ENCODE results near the gene POLR3K. TPM values are rescaled to one million over a fixed set of nuclear protein-coding genes. Genes with fewer than 3 reads are reported as not detected.
A peak's percentile ranks its signal among the peaks of the same experiment; 100 is the strongest.

Gene POLR3K
- total RNA-seq, 1 donor from 2014 or later = 12.8 TPM

DNA sequence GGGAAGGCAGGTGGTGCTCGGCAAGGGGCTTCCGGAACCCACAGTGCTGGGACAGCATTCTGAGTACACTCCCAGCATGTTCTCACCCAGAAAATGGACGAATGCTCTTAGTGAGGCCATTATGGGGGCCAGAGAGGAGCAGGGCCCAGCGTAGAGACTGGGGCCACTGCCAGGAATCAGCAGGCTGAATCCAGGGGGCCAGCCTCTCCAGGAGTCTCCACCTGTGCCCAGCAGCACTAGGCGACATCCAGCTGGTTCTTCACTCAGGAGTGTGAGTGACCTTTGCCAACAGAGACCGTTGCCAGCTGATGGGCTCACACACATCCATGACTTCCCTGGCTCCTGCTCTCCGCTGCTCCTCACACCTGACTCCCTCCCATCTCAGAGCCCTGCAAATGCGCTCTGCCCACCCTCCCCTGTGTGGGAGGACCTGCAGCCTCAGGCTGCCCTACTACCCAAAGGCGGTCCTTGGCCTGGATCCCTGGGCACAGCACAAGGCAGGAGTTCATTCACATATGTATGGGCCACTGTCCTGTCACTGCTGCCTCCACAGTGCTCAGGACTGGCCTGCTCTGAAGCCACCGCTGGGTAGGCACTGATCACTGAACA, 13.9 kb upstream of the POLR3K start:
- no peaks in the 10 kb centered on the region for H3K9me3 ChIP-seq
- no peaks in the 10 kb centered on the region for H3K27me3 ChIP-seq
- no peak overlapping the region for H3K4me3 ChIP-seq
- no peak for TF ChIP-seq CTCF (IDR thresholded peaks at IDR 0.05)
- TF ChIP-seq POLR2A (IDR thresholded peaks at IDR 0.05) = no peak
- no peak for TF ChIP-seq POLR2AphosphoS5 (IDR thresholded peaks at IDR 0.05; ENCODE audit: insufficient read depth in 1 of 2, low read depth in 1 of 2)
- DNase-seq (ENCODE audit: extremely low spot score in 2 of 2) = no peak
- intact Hi-C loops (cut with DNase I) = no loop called here
- H3K27ac ChIP-seq = peak overlapping the region; percentile 92
- H3K4me1 ChIP-seq = peaks cover 63% of the 10 kb centered on the region
- H3K36me3 ChIP-seq = peaks cover 0 to 25% of the 10 kb centered on the region in 2 donors

- intact Hi-C loops (cut with DNase I) = no loop called here
- H3K4me1 ChIP-seq = peaks cover 63% of the 10 kb centered on the region
These were observed 13.1 kb upstream of the POLR3K start for GRCh38 chr16:66309-67182.

DNA sequence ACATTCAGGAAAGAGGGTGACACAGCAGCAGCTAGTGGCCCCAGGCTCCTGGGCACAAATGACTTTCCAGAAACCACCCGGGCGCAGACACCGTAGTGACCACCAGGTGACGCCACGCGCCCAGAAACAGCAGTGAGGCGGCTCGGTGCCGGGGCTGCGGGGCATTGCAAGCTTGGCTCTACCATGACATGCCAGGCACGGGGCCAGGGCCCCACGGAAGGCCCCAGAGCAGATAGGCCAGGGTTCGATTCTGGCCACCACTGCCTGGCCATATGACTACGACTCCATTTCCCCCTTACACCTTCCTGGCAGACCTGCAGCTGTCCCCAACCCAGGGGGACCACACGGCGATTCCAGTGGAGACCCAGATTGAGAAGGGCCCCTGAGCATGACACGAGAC, 12.3 kb upstream of the POLR3K start:
- peak; percentile 92 to 96 (median 96) for TF ChIP-seq CTCF (IDR thresholded peaks at IDR 0.05)
- TF ChIP-seq POLR2AphosphoS5 (IDR thresholded peaks at IDR 0.05; ENCODE audit: insufficient read depth in 1 of 2, low read depth in 1 of 2) = peak; percentile 24 to 28
- no peak for TF ChIP-seq POLR2A (IDR thresholded peaks at IDR 0.05)
- no peak for DNase-seq (ENCODE audit: extremely low spot score in 2 of 2)
- Histone ChIP-seq H3K36me3 (peaks cover 0 to 41% of the 10 kb centered on the region in 2 donors), H3K27me3 (no peaks in the 10 kb centered on the region), H3K4me1 (peaks cover 55% of the 10 kb centered on the region), H3K4me3 (no peak overlapping the region), H3K9me3 (no peaks in the 10 kb centered on the region), H3K27ac (peak overlapping the region; percentile 25)
- intact Hi-C loops (cut with DNase I) = loop anchor here (2.0 kb wide), 1 partner anchor 31 kb away; no protein-coding TSS in a partner anchor

More at GRCh38 chr16:66309-67182, 13.1 kb upstream of the POLR3K start:
- Histone ChIP-seq H3K27me3 (no peaks in the 10 kb centered on the region), H3K4me3 (no peak overlapping the region), H3K36me3 (peaks cover 0 to 33% of the 10 kb centered on the region in 2 donors), H3K27ac (peak overlapping the region; percentile 25), H3K9me3 (no peaks in the 10 kb centered on the region)
- TF ChIP-seq CTCF (IDR thresholded peaks at IDR 0.05) (no peak), POLR2AphosphoS5 (IDR thresholded peaks at IDR 0.05; ENCODE audit: insufficient read depth in 1 of 2, low read depth in 1 of 2) (no peak), POLR2A (IDR thresholded peaks at IDR 0.05) (no peak)
- no peak for DNase-seq (ENCODE audit: extremely low spot score in 2 of 2)

- no peak overlapping the region for H3K27ac ChIP-seq
- DNase-seq (ENCODE audit: extremely low spot score in 2 of 2) = no peak
- H3K4me1 ChIP-seq = peaks cover 47% of the 10 kb centered on the region
- intact Hi-C loops (cut with DNase I) = loop anchor here (2.0 kb wide), 1 partner anchor 32 kb away; no protein-coding TSS in a partner anchor
- peaks cover 0 to 49% of the 10 kb centered on the region in 2 donors for H3K36me3 ChIP-seq
- H3K27me3 ChIP-seq = no peaks in the 10 kb centered on the region
- TF ChIP-seq POLR2A (IDR thresholded peaks at IDR 0.05) (no peak), CTCF (IDR thresholded peaks at IDR 0.05) (no peak), POLR2AphosphoS5 (IDR thresholded peaks at IDR 0.05; ENCODE audit: insufficient read depth in 1 of 2, low read depth in 1 of 2) (no peak)
- no peaks in the 10 kb centered on the region for H3K9me3 ChIP-seq
- no peak overlapping the region for H3K4me3 ChIP-seq
These were observed 11.5 kb upstream of the POLR3K start for GRCh38 chr16:64914-65255.

Data from vagina (tissue), 2 donors.